GM12878 (cell line): ENCODE measurements around the gene GLT1D1. TPM values are rescaled to one million over a fixed set of nuclear protein-coding genes. Genes with fewer than 3 reads are reported as not detected.

Experiments used
- BACH1 ChIP-seq: fragments of 450-650 bp; IDR thresholded peaks from 2 replicates; pipeline ENCODE4 v1.6.1; 2017; ENCODE audit warnings: mild to moderate bottlenecking, borderline replicate concordance
- BCL11A ChIP-seq: IDR thresholded peaks from 2 replicates; pipeline ENCODE4 v1.6.1; 2011; ENCODE audit warnings: low read depth, low read length
- ETV6 ChIP-seq, 2 experiments: fragments of 450-650 bp in 1 of 2; IDR thresholded peaks in 1 of 2; conservative IDR thresholded peaks in 1 of 2; 2 replicates each; pipeline ENCODE4 v1.6.1; 2014; ENCODE audit warnings: antibody characterized with exemption in 1 of 2, borderline replicate concordance in 1 of 2, low read depth in 1 of 2, mild to moderate bottlenecking in 1 of 2, moderate library complexity in 1 of 2
- EZH2 ChIP-seq: IDR thresholded peaks from 2 replicates; pipeline ENCODE4 v1.6.1; 2012; ENCODE audit warnings: low read depth, mild to moderate bottlenecking, control low read depth, inconsistent platforms, low read length, borderline replicate concordance; ENCODE audit not compliant: control insufficient read depth
- FOXM1 ChIP-seq: IDR thresholded peaks from 2 replicates; pipeline ENCODE4 v1.6.1; 2012; ENCODE audit warnings: low read depth, mild to moderate bottlenecking, inconsistent platforms, low read length, moderate library complexity
- NFYA ChIP-seq: IDR thresholded peaks from 2 replicates; pipeline ENCODE4 v1.6.1; 2011; ENCODE audit warnings: low read depth, mild to moderate bottlenecking, low read length, improper control_type of control experiment, borderline replicate concordance
- NFYB ChIP-seq: IDR thresholded peaks from 2 replicates; pipeline ENCODE4 v1.6.1; 2011; ENCODE audit warnings: low read depth, mild to moderate bottlenecking, low read length, improper control_type of control experiment, moderate library complexity; ENCODE audit not compliant: insufficient read depth
- NR2F1 ChIP-seq: fragments of 450-650 bp; conservative IDR thresholded peaks from 2 replicates; pipeline ENCODE4 v1.6.1; 2017; ENCODE audit warnings: mild to moderate bottlenecking
- SUPT20H ChIP-seq: IDR thresholded peaks from 2 replicates; pipeline ENCODE4 v1.6.1; 2011; ENCODE audit warnings: low read depth, mild to moderate bottlenecking, low read length, moderate library complexity, borderline replicate concordance; ENCODE audit not compliant: control insufficient read depth
- WRNIP1 ChIP-seq: IDR thresholded peaks from 2 replicates; pipeline ENCODE4 v1.6.1; 2011; ENCODE audit warnings: low read depth, low read length, improper control_type of control experiment, borderline replicate concordance
- ZNF24 ChIP-seq: fragments of 450-650 bp; IDR thresholded peaks from 2 replicates; pipeline ENCODE4 v1.6.1; 2017; ENCODE audit warnings: antibody characterized with exemption, mild to moderate bottlenecking
- ZSCAN29 ChIP-seq: fragments of 450-650 bp; IDR thresholded peaks from 2 replicates; pipeline ENCODE4 v1.6.1; 2017; ENCODE audit warnings: mild to moderate bottlenecking, moderate library complexity
- polyA plus RNA-seq, 11 experiments: library from polyadenylated mRNA; depleted of rRNA in 4 of 11; unstranded in 6 of 11; stranded (reverse) in 5 of 11; fragments of >200 nt; fragmentation: Nextera tagmentation in 4 of 11; fragmentation: Illumina TruSeq in 1 of 11; extraction: Ambion mirVana in 4 of 11; extraction: Trizol in 1 of 11; gene quantifications; 1 replicate in 1 of 11; 2 replicates in 10 of 11; pipeline versions ENCODE4 v1.2.1 to v1.2.3, GENCODE V29; 2011 to 2016; ENCODE audit warnings: inconsistent platforms in 2 of 11, missing spikeins in 2 of 11, low read depth in 1 of 11
- total RNA-seq, 4 experiments: library from RNA; depleted of rRNA in 3 of 4; stranded (reverse); fragments of >200 nt in 3 of 4; fragmentation: Illumina TruSeq in 1 of 4; extraction: Trizol in 1 of 4; gene quantifications; 2 replicates each; pipeline versions ENCODE4 v1.2.1 to v1.2.3, GENCODE V29; 2013 to 2021
- TF ChIP-seq, protein P1 (sequence below): fragments of 450-650 bp; IDR thresholded peaks from 2 replicates; pipeline ENCODE4 v1.6.1; 2016; ENCODE audit warnings: mild to moderate bottlenecking, moderate library complexity, borderline replicate concordance
- TF ChIP-seq, protein P2 (sequence below): IDR thresholded peaks from 2 replicates; pipeline ENCODE4 v1.6.1; 2012; ENCODE audit warnings: mild to moderate bottlenecking, low read depth, low read length
- TF ChIP-seq, protein P3 (sequence below): fragments of 450-650 bp; IDR thresholded peaks from 2 replicates; pipeline ENCODE4 v1.6.1; 2014; ENCODE audit warnings: mild to moderate bottlenecking
- TF ChIP-seq, protein P4 (sequence below): IDR thresholded peaks from 2 replicates; pipeline ENCODE4 v1.6.1; 2011; ENCODE audit warnings: borderline replicate concordance, low read depth, mild to moderate bottlenecking, moderate library complexity, mixed read lengths, low read length; ENCODE audit not compliant: insufficient read depth; ENCODE audit errors: extremely low read length

The GLT1D1 gene
- total and polyA plus RNA-seq, 10 of the 15 experiments (the other 5 are each of a cell fraction or from before 2014, with no cell fraction given) = 0.42 to 62.8 (median 3.0) TPM

DNA sequence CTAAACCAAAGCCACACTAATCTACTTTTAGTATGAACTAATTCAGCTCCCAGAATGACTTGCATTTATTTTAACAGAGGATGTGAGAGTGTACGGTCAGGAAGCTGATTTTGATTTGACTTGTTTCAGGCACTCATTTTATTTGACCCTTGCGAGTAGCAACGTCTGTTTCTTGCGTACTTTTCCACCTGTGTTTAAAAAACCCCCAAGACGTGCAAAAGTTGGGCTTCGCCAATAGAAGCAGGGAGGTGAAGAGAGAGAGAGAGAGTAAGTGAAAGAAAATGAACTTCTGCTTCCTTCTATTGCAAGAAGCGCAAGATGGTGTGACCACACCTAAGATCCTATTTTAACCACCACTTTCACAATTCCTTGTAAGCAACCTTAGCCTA lies 22.8 kb upstream of the GLT1D1 start (continued):
- TF ChIP-seq, protein P1, sequence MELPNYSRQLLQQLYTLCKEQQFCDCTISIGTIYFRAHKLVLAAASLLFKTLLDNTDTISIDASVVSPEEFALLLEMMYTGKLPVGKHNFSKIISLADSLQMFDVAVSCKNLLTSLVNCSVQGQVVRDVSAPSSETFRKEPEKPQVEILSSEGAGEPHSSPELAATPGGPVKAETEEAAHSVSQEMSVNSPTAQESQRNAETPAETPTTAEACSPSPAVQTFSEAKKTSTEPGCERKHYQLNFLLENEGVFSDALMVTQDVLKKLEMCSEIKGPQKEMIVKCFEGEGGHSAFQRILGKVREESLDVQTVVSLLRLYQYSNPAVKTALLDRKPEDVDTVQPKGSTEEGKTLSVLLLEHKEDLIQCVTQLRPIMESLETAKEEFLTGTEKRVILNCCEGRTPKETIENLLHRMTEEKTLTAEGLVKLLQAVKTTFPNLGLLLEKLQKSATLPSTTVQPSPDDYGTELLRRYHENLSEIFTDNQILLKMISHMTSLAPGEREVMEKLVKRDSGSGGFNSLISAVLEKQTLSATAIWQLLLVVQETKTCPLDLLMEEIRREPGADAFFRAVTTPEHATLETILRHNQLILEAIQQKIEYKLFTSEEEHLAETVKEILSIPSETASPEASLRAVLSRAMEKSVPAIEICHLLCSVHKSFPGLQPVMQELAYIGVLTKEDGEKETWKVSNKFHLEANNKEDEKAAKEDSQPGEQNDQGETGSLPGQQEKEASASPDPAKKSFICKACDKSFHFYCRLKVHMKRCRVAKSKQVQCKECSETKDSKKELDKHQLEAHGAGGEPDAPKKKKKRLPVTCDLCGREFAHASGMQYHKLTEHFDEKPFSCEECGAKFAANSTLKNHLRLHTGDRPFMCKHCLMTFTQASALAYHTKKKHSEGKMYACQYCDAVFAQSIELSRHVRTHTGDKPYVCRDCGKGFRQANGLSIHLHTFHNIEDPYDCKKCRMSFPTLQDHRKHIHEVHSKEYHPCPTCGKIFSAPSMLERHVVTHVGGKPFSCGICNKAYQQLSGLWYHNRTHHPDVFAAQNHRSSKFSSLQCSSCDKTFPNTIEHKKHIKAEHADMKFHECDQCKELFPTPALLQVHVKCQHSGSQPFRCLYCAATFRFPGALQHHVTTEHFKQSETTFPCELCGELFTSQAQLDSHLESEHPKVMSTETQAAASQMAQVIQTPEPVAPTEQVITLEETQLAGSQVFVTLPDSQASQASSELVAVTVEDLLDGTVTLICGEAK = no peak
- TF ChIP-seq FOXM1 (peak; percentile 89; the same call in 1 of the 2 replicates), WRNIP1 (no peak), ETV6 (conservative IDR thresholded peaks at IDR 0.05 in 1 of 2, IDR thresholded peaks at IDR 0.05 in 1 of 2; ENCODE audit: borderline replicate concordance in 1 of 2, low read depth in 1 of 2) (peak in 1 of 2 experiments; percentile 92; a peak in 2 of 4 replicates), EZH2 (no peak), SUPT20H (no peak), ZNF24 (peak; percentile 64; the same call in 1 of the 2 replicates), NFYA (no peak), NFYB (peak; percentile 67), BCL11A (peak; percentile 90), BACH1 (peak; percentile 61), NR2F1 (peak; percentile 89), ZSCAN29 (no peak)
- TF ChIP-seq, protein P2, sequence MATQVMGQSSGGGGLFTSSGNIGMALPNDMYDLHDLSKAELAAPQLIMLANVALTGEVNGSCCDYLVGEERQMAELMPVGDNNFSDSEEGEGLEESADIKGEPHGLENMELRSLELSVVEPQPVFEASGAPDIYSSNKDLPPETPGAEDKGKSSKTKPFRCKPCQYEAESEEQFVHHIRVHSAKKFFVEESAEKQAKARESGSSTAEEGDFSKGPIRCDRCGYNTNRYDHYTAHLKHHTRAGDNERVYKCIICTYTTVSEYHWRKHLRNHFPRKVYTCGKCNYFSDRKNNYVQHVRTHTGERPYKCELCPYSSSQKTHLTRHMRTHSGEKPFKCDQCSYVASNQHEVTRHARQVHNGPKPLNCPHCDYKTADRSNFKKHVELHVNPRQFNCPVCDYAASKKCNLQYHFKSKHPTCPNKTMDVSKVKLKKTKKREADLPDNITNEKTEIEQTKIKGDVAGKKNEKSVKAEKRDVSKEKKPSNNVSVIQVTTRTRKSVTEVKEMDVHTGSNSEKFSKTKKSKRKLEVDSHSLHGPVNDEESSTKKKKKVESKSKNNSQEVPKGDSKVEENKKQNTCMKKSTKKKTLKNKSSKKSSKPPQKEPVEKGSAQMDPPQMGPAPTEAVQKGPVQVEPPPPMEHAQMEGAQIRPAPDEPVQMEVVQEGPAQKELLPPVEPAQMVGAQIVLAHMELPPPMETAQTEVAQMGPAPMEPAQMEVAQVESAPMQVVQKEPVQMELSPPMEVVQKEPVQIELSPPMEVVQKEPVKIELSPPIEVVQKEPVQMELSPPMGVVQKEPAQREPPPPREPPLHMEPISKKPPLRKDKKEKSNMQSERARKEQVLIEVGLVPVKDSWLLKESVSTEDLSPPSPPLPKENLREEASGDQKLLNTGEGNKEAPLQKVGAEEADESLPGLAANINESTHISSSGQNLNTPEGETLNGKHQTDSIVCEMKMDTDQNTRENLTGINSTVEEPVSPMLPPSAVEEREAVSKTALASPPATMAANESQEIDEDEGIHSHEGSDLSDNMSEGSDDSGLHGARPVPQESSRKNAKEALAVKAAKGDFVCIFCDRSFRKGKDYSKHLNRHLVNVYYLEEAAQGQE = no peak
- TF ChIP-seq, protein P3, sequence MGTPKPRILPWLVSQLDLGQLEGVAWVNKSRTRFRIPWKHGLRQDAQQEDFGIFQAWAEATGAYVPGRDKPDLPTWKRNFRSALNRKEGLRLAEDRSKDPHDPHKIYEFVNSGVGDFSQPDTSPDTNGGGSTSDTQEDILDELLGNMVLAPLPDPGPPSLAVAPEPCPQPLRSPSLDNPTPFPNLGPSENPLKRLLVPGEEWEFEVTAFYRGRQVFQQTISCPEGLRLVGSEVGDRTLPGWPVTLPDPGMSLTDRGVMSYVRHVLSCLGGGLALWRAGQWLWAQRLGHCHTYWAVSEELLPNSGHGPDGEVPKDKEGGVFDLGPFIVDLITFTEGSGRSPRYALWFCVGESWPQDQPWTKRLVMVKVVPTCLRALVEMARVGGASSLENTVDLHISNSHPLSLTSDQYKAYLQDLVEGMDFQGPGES = no peak
- TF ChIP-seq, protein P4, sequence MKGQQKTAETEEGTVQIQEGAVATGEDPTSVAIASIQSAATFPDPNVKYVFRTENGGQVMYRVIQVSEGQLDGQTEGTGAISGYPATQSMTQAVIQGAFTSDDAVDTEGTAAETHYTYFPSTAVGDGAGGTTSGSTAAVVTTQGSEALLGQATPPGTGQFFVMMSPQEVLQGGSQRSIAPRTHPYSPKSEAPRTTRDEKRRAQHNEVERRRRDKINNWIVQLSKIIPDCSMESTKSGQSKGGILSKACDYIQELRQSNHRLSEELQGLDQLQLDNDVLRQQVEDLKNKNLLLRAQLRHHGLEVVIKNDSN = no peak
